HG02981 (cell line): ENCODE data around the gene TXN.
"Not testable (repeated sequence)": the region's sequence is repeated elsewhere in the genome, so short reads cannot be mapped to it uniquely, and the experiment has no call there.

Experiments used
- ATAC-seq: cut with Tn5 transposase; IDR thresholded peaks from one replicate; pipeline ENCODE4 v1.9.1; 2021; ENCODE audit warnings: mild to moderate bottlenecking, moderate library complexity; ENCODE audit not compliant: unreplicated experiment

Gene TXN

DNA sequence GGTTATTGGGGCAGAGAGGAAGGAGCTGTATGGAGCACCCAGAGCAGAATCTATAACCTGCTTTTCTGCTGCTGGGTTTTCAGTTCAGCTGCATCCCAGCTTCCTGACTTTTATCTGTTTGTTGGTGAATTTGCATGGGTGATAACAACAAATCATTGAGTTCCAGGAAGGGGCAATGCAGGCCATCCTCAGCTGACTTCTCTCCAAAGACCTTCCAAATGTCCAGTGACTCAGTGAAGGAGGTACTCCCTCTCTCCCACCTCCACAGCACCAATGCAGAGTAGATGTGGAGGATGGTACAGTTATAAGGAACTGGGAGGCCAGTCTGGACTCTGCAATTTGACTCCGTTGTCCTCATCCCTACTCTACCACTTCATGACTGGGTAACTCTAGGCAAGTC is 1.6 kb upstream of the TXN start:
- no peak for ATAC-seq

DNA sequence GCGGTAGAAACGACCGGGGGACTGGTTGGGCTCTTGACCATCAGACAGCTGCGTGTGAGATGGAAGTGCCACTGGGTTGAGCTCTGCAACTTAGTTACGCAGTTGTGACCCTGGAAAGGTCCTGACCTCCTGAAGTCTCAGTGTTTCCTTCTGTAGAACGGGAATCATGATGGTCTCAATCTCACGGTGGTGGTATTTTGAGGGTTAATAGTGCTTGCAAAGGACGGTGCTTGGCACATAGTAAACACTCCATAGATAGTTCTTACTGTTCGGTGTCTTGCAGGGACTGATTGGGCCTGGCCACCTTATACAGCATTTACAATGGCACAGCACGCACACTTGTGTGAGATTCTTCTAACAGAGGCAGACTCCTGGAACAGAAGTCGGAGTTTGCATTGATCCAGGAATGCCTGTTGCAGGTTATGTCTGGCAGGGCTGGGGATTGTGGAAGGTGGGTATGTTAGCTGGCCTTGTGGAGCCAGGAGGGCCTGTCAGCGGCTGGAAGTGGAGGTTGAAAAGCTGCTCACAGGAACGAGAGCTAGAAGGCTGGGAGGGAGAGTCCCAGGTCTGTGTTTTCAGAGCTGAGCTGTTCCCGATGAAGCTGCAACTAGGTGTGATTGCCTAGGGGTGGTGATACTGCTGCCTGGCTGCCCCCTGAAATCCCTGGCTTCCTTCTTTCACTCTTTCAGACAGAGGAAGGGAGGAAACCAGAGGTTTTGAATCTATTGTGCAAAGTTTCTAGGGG is 962 bp upstream of the TXN start:
- ATAC-seq: peak; percentile 1

DNA sequence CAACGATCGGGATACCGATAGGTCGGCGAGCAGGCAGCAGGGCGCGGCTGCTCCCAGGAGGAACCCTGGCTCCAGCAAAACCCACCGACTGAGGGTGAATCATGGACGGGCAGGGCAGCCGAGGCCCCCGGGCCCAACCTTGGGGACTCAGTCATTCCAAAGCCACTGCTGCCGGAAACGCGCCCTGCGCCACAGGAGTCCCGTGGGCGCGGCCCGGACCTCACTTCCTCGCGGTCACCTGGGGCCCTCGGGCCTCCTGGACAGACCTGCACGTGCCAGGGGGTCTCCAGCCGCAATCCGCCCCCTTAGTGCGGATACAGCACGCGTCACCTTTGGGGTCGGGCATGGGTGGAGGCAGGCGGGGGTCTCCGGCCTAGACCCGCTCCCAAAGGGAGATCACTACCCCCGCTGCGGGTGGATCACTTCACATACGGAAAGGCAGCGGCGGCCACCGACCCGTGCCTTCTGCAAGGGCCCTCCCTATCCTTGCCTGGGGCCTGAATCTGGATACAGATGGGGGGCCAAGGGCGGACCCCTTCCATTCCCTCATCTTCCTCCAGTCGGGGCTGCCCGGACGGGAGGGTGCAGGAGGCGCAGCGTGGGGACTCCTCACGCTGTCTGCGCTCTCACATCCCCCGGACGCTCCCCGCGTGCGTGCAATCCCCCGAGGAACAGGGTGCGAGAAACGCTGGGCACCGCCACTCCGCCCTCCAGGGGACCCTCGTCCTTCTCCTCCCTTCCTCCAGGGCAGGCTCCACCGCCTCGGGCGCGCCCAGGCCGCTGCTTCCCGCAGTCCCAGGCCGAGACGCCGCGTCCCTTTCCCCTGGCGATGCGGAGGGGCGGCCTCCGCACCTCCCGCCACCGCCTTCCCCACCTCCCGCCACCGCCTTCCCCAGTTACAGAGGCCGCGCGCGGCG is 586 bp downstream of the TXN start:
- peak; percentile 15 for ATAC-seq

DNA sequence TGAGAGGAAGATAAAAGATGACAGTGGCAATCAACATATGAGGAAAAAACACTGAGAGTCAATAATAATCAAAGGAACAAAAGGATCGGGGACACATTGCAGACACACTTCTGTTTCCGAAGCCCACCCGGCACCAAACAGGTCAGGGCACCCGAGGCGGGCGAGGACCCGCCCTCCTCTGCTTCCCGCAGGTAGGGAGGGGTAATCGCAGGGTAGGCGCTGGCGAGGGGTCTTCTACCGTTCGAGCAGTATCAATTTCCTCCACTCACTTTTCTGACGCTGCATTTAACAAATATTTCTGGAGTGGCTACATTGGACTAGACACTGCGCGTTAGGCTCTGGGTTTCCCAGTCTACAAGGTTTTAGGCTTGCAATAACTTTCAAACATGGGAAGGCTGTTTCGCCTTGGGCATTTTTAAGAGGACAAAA is 1.3 kb downstream of the TXN start:
- ATAC-seq: no peak

DNA sequence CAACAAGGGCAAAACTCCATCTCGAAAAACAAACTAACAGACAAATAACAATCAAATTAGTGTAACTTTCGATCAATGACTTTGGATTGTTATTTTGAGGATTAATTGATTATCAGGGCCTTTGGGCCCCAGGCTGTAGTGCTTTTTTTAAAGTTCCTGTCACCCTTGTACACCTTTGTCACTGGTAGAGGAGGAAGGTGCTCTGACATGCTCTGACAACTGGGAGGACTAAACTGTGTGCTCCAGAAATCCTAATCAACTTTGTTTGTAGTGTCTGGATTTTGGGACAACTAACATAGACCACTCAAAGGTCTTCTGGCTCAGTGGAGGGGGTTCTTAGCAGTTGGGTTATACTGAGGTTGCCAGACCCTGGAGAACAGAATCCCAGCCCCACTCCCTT is 1.8 kb downstream of the TXN start:
- no peak for ATAC-seq

DNA sequence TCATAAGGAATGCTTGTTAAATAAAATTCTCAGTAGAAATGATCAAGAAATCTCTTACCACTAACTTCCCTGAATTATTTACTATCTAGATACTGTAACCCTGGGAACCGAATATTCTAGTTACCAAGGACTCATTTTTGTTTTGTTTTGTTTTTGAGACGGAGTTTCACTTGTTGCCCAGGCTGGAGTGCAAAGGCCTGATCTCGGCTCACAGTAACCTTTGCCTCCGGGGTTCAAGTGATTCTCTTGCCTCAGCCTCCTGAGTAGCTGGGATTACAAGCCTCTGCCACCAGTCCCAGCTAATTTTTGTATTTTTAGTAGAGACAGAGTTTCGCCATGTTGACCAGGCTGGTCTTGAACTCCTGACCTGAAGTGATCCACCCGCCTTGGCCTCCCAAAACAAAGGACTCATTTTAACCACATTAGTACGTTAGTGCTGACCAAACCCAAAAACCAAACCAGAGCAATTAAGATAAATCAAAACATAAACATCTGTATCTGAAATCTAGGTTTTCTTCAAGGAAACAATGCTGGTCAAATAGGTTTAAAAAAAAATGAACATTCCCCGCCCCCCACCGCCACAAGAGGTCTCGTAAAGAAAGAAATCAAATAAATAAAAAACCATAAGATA is 3.7 kb downstream of the TXN start:
- ATAC-seq: no peak

DNA sequence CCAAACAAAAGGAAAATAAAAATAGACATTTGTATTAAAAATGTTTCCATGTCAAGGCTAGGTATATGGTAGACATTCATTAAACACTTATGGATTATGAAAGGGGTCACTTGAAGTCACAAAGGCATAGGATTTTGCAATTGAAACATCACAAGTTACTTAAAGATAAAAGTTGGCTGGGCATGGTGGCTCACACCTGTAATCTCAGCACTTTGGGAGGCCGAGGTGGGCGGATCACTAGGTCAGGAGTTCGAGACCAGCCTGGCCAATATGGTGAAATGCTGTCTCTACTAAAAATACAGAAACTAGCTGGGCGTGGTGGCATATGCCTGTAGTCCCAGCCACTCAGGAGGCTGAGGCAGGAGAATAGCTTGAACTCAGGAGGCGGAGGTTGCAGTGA is 4.5 kb downstream of the TXN start:
- ATAC-seq: not testable (repeated sequence)

DNA sequence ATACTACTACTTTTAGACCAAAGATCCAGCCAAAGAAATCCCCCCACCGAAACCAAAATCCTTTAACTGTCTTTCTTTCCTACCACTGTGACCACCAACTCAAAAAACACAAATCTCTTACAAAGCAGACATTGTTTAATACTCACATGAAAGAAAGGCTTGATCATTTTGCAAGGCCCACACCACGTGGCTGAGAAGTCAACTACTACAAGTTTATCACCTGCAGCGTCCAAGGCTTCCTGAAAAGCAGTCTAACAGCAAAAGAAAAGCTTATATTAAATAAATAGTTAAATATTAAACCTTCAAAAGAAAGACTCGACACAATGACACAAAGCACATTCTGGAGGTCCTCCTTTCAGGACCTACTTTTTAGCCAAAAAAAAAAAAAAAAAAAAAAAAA is 5.1 kb downstream of the TXN start:
- ATAC-seq: no peak

DNA sequence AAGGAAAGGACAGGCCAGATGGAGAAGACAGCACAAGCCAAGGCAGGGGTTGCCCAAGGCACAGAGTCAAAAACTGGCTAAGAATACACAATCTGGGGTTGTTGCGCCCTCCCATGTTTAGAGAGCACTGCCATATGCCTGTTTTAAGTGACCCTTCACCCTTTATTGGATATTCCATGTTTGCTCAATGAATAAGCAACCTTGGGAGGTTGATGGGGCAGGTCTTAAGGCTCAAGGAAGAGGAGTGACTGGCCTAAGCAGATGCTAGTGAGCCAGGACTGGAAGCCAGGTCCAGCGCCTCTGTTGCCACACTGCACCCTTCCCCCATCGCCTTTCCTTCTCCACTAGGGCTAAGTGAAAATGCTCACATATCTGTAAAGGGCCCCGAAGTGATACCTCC is 6.7 kb downstream of the TXN start:
- no peak for ATAC-seq

DNA sequence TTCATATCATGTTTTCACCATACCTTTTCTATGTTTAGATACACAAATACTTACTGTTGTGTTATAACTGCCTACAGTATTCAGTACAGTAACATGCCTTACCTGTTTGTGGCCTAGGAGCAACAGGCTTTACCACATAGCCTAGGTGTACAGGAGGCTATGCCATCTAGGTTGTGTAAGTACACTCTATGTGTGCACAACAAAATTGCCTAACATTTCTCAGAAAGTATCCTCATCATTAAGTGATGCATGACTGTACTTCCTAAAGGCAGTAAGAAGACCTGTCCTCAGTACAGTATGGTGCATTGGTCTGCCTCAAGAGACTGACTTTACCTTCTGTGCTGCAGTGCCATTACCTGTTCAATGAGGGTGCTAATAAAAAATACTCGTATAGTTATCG is 7.9 kb downstream of the TXN start:
- ATAC-seq: no peak

DNA sequence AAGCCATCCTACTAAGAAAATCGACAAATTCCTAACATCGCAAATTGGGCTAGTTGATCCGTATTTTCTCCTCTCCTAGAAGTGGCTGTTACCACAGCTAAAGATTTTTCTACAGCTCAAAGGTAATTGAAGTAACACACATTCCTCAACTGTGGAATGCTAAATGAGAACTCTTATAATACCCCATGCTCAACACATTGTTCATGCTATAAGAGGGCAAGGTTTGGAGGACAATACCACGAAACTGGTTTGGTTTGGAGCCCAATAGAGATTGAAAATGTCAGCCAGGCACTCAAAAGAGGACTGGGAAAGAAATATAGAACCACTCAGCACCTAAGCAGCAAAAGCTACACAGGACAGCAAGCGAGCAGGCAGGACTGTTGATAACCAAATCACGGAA is 10.1 kb downstream of the TXN start:
- no peak for ATAC-seq

DNA sequence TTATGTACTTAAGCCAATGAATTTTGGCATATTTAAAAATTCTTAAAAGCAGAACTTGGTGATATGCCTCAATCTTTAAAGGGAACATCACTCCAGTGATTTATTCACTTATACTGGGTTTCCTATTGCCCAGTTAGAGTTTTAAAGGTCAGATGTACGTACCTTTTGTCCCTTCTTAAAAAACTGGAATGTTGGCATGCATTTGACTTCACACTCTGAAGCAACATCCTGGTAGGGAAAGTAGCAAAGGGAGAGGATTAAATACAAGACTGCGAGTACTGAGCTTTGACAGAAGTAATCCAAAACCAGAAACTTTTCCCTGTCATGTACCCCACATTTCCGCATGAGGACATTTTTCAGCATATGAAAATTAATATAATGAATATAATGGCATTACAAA is 11.7 kb downstream of the TXN start:
- no peak for ATAC-seq

DNA sequence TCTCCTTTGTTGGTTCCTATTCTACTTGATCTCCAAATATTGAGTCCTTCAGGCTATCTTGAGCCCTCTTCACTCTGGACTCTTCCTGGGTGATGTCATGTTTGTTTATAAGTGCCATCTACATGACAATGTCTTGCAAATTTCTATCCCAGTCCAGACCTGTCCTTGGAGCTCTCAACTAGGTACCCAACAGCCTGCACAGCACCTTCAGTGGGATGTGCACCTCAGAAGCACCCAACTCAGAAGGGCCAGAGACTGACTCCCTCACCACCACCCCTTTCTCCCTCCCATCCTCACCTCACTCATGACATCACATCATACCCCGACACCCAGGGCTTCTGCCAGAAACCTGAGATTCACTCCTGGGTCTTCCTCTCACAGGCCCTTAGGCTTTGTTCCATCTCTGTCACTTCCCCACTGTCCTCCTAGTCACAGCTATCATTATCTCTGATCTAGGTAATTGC is 14.4 kb downstream of the TXN start:
- ATAC-seq: no peak

DNA sequence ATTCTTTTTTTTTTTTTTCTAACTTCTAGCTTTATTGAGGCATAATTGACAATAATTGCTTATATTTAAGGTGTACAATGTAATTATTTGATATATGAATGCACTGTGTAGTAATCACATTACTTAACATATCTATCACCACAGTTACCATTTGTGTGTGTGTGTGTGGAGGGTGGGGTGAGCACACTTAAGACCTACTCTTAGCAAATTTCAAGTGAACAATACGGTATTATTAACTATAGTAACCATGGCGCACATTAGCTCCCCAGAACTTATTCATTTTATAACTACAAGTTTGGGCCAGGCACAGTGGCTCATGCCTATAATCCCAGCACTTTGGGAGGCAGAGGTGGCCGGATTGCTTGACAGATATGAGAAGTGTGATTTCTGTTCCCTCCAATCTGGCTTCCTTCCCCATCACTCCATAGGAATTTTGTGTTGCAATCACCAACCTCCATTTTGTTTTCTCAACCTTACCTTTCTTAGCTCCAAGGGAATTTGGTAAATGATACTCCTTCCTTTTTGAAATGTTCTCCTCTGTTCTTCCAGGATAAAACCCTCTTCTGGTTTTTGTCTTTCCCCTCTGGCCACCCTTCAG is 14.9 kb downstream of the TXN start:
- no peak for ATAC-seq

DNA sequence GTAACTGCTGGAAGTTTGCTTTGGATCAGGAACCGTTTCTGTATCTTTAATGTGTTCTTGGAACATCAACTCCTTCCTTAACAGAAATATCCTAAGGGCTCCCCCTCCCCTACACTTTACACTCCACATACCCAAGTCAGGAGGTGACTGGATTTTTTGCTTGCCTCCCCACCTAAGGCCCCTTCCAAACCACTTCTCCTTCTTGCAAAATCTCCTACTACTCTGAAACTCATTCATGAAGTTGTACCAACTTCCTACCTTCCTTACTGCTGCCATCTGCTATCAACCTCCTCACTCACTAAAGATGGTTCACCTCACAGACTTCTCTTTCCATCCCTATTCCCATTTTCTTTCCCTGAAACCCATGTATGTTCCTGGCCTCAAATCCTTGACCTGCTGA is 16.1 kb downstream of the TXN start:
- no peak for ATAC-seq

DNA sequence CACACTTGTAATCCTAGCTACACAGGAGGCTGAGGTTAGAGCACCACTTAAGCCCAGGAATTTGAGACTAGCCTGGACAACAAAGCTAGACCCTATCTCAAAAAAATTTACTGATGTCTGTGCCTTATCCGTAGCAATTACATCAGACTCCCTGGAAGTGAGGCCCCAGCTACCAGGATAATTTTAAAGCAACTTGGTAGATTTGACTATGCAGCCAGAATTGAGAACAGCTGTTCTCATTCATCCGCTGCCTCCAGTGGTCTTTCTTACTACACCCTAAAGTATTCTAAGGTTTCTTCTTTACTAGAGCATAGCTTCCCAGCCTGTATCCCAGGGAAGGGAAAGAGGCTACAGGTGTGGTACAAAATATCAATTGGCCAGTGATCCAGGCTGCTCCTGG is 28.0 kb downstream of the TXN start:
- ATAC-seq: no peak

DNA sequence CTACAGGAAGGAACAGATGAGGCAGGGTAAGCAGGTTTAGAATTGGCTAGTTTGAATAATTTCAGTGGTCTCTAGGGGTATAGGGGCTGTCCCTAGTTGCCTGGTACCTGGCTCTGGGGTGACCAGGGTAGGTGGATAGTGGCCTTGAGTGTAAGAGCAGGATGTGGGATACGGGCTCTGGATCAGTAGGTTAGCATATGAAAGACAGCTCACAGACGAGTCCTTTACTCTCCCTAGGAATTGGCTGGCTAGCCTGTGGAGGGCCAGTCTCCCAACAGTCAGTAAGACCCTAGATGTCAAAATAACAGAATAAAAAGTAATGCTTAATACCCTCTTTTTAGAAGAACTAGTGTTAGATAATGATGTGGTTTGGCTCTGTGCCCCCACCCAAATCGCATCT is 31.7 kb downstream of the TXN start:
- ATAC-seq: no peak

DNA sequence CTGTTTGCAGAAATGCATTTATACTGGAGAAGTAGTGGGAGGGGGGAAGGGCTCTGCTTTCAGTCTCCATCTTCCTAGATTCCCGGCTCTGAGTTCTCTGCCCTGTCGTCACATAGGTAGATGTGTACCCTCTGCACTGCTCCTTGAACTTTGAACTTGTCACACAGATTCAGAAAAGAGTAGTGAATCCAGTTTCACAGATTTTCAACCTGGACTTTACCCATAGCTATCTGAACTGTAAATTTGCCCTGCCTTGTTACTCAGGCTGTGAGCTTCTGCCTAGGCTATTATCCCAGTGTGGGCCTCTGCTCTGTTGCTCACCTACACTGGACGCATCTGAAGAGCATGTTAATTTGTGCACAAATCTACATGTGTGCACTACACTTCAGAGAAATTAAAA is 35.5 kb downstream of the TXN start:
- ATAC-seq: no peak

DNA sequence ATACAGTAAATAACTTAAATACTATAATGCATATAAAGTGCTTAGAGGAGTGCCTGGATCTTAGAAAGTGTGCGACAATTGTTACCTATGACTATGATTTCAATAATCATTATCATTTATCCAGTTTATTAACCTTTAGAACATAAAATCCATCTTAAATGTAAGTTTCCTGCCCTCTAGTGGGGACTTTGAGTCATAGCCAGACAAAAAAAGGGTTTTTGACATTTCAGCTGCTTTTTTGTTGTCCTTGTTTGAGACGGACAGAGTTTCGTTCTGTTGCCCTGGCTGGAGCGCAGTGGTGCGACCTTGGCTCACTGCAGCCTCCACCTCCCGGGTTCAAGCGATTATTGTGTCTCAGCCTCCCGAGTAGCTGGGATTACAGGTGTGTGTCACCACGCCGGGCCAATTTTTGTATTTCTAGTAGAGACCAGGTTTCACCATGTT is 38.6 kb downstream of the TXN start:
- ATAC-seq: no peak

DNA sequence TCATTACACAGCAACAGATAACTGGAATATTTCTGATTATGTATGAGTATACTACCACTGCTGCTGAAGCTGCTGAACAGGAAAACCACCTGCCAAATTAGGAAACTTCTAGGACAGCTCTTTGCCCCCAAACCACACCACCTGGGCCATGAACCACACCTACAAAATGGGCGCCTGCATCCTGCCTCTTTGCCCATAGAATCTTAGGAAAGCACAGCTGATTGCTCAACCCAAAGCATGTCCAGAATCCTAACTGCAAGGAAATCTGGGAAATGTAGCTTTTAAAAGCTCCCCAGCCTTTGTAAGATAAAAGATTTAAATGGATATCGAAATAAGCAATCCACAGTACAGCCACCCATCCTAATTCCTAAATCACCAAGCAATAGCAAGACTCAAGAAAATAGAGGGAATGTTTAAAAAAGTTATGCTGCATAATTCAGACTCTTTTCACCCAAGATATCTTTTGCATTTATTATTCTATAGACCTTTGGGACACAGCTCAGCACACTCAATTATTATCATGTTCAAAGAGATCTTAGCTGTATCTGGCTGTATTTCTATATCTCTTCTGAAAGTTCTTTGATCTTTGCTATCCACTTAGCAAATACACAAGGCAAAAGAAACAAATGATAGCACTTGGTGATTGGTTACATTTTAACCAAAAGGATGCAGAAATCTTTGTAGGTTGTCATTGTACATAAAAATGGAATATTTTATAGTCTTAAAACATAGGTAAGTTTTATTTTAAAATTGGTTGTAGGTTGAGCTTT is 41.5 kb downstream of the TXN start:
- no peak for ATAC-seq
